HG02884 (cell line): ENCODE data around the gene NOC2L.
"Not testable (repeated sequence)": the region's sequence is repeated elsewhere in the genome, so short reads cannot be mapped to it uniquely, and the experiment has no call there.

Experiments used
- ATAC-seq: cut with Tn5 transposase; IDR thresholded peaks from one replicate; pipeline ENCODE4 v1.9.1; 2021; ENCODE audit warnings: mild to moderate bottlenecking, moderate library complexity; ENCODE audit not compliant: unreplicated experiment

NOC2L gene

DNA sequence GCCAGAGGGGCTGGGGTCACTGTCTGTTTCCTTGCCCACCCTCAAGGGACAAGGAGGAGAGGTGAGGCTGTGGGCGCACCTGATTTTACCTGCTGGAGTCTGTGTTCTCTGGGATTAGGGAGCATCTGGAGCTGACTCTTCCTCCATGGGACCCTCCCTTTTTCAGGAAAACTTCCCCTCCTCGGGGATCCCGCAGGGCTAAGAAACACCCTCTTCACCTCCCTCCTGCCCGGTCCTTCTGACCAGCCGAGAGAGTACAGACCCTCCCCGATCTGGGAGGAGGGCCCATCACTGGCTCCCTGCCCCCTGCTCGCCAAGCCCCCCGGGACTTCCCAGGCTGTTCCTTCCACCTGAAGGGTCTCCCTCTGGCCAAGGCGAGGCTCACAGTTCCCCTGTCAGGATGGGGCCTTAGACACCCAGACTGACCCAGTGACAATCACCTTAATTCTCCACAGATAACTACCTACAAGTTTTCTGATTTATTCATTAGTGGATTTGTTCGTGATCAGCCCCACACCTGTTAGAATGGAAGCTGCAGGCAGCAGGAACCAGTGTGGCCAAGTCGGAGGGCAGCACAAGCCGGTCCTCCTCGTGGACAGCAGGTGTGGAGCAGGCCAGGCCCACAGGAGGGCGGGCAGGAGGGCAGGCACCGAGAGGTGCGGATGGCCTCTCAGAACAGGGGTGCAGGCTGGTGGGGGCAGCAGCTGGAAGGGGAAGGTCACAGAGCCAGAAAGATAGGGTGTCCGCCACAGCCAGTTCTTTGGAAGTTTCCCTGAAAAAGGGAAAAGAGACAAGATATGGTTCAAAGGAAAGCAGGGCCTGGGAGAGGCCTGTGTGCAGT lies 51.2 kb downstream of the NOC2L start:
- ATAC-seq, result no peak

DNA sequence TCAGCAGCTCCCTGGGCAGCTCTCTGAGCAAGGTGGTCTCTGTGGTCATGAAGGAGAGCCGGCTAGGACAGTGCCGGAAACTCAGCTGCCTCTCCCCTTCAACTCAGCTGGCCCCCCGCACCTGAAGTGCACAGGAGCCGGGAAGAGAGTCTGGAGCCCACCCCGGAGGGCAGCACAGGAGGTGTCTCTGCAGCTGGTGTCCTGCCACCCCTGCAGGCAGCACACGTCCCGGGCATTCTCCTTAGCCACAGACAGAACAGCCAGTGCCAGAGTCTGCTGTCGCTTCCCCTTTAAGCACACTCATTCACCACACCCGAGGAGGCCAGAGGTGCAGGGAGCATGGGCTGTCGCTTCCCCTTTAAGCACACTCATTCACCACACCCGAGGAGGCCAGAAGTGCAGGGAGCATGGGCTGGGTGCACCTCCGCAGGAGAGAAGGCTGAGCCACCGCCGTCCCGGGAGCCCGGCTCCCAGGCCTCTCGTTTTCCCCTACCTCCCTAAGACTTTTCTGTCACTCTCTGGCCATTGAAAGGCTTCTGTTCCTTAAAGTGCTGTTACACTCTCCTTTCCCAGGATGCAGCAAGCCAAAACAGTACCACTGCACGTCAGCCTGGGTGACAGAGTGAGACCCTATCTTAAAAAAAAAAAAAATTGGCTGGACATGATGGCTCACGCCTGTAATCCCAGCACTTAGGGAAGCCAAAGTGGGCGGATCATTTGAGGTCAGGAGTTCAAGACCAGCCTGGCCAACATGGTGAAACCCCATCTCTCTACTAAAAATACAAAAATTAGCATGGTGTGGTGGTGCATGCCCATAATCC lies 52.2 kb downstream of the NOC2L start:
- ATAC-seq, result no peak

DNA sequence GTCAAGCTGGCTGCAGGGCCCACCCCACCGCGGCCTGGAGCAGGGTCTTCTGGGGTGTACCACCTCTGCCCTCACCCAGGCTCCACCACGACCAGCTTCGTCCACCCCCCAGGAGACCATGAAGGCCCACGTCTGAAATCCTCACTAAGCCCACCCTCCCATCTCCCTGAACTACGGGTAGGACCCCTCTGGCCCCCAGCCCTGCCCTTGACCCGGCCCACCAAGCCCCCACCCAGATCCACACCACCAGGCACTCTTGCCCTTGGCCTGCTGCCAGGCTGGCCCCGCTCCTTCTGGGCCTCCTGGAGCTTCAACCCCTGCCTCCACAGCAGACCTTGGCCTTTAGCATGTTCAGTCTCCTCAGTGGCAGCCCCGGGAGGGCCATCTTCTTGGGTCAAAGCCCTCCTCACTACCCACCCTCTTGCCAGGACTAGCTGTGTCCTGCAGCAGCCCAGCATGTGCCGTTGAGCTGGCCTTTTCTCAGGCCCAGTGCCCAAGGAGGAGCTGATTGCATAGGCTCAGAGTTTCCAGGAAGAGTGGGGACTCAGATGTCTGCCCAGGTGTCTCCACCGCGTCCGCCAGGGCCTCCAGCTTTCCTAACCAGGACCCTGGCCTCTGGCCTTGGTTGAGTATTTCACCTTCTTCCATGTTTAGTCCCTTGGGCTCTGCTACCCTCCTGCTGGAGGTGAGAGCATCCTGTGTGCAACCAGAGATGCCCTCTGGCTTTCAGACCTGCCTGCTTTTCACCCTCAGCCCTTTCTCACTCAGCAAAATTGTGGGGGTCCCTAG lies 53.1 kb downstream of the NOC2L start:
- ATAC-seq, result no peak

GRCh38 chr1:905071-905749 lies 53.8 kb downstream of the NOC2L start:
- no peak for ATAC-seq

GRCh38 chr1:904310-904950 lies 54.6 kb downstream of the NOC2L start:
- no peak for ATAC-seq

- ATAC-seq, result no peak
These were observed 55.3 kb downstream of the NOC2L start for GRCh38 chr1:903721-904271.

- no peak for ATAC-seq
These were observed 55.8 kb downstream of the NOC2L start for GRCh38 chr1:903305-903704.

DNA sequence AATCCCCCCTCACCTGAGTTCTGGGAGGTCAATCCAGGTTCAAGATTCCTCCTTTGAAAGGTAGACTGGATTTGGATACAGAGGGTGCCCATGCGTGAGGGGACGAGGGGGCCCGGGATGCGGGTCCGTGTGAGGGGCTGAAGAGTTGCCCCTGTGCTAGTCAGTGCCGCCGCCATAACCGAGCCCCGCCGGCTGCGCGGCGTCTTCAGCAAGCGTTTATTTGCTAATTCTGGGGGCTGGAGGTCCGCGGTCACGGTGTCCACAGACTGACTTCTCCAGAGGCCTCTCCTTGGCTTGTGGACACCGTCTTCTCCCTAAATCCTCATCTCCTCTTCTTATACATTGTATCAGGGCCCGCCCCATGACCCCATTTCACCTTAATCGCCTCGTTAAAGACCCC lies 56.3 kb downstream of the NOC2L start:
- no peak for ATAC-seq

- ATAC-seq, result no peak
These were observed 57.8 kb downstream of the NOC2L start for GRCh38 chr1:901108-901859.

- ATAC-seq, result no peak
These were observed 59.3 kb downstream of the NOC2L start for GRCh38 chr1:899636-900317.

DNA sequence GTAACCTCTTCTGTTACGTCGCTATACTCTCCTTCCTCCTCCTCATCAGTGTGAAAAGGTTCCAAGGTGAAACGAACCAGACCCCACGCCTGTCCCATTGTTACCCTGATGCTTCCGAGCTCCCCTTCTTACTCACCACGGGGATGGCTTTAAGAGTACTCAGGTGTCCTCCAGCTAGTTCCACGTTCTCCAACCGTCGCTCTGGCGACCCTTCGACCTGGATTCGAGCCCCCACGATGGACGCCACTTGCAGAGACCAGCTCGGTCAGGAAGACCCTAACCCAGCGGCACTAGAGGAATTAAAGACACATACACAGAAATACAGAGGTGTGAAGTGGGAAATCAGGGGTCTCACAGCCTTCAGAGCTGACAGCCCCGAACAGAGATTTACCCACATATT lies 61.1 kb downstream of the NOC2L start:
- not testable (repeated sequence) for ATAC-seq

- ATAC-seq, result no peak
These were observed 61.8 kb downstream of the NOC2L start for GRCh38 chr1:897226-897625.
